GM19452 (cell line): ENCODE measurements around the gene SNAPC4.

ENCODE experiments used
- ATAC-seq: cut with Tn5 transposase; IDR thresholded peaks from one replicate; pipeline ENCODE4 v1.9.1; 2021; ENCODE audit not compliant: unreplicated experiment

SNAPC4 gene

GRCh38 chr9:136373300-136374182 is 26.4 kb downstream of the SNAPC4 start, which contains the start of gene CARD9:
CARD9 (minus strand) TSS chr9:136373669; CDS start chr9:136372078, 1,591 bp downstream.
- no peak for ATAC-seq

- ATAC-seq: no peak
Observed at GRCh38 chr9:136372561-136373299, 27.2 kb downstream of the SNAPC4 start.

GRCh38 chr9:136372006-136372405 is 28.0 kb downstream of the SNAPC4 start:
- no peak for ATAC-seq

GRCh38 chr9:136371533-136371880 is 28.5 kb downstream of the SNAPC4 start:
- no peak for ATAC-seq

- ATAC-seq: no peak
Observed at GRCh38 chr9:136370687-136371532, 29.1 kb downstream of the SNAPC4 start.

- no peak for ATAC-seq
Observed at GRCh38 chr9:136370037-136370436, 29.9 kb downstream of the SNAPC4 start.

GRCh38 chr9:136368190-136368589 is 31.8 kb downstream of the SNAPC4 start:
- ATAC-seq: no peak

GRCh38 chr9:136367296-136368145 is 32.4 kb downstream of the SNAPC4 start:
- no peak for ATAC-seq

- no peak for ATAC-seq
Observed at GRCh38 chr9:136366826-136367225, 33.1 kb downstream of the SNAPC4 start.

- ATAC-seq: no peak
Observed at GRCh38 chr9:136365775-136366222, 34.2 kb downstream of the SNAPC4 start.

- no peak for ATAC-seq
Observed at GRCh38 chr9:136364942-136365774, 34.8 kb downstream of the SNAPC4 start.

GRCh38 chr9:136363949-136364748 is 35.8 kb downstream of the SNAPC4 start:
- ATAC-seq: no peak

- ATAC-seq: peak; percentile 72
Observed at GRCh38 chr9:136363106-136363948, 36.6 kb downstream of the SNAPC4 start, which contains the start of gene DNLZ. DNLZ (minus strand) TSS chr9:136363744; CDS start chr9:136363714, 30 bp downstream.

GRCh38 chr9:136362450-136362784 is 37.6 kb downstream of the SNAPC4 start:
- no peak for ATAC-seq

- ATAC-seq: no peak
Observed at GRCh38 chr9:136361754-136362449, 38.1 kb downstream of the SNAPC4 start.

- ATAC-seq: no peak
Observed at GRCh38 chr9:136361047-136361753, 38.8 kb downstream of the SNAPC4 start.
